Gastrocnemius medialis (tissue), 4 donors: ENCODE results near the gene GCSAM. TPM values are rescaled to one million over a fixed set of nuclear protein-coding genes. Genes with fewer than 3 reads are reported as not detected.

Experiments used
- ATAC-seq, 2 donors: fragments of 150-250 bp; one replicate each; pipeline ENCODE4 v1.9.1; 2016
- DNase-seq, 2 donors: peaks; one replicate each; pipeline ENCODE4 v3.0.0-alpha.2; 2019
- H3K27ac ChIP-seq, 4 donors: fragments of 200-600 bp; sonication (generic); 1 replicate in 1 of 4; 2 replicates in 3 of 4; pipeline ENCODE4 v1.5.1; 2016 to 2018; ENCODE audit warnings: mild to moderate bottlenecking in 2 of 4, moderate library complexity in 1 of 4
- H3K27me3 ChIP-seq, 3 donors: fragments of 200-600 bp; sonication (generic) in 2 of 3; 1 replicate in 1 of 3; 2 replicates in 2 of 3; pipeline versions ENCODE4 v1.5.1 to v1.6.0; 2016 to 2019; ENCODE audit warnings: mild to moderate bottlenecking in 1 of 3, moderate library complexity in 1 of 3
- H3K36me3 ChIP-seq, 2 donors: fragments of 200-600 bp; sonication (generic) in 1 of 2; one replicate each; pipeline ENCODE4 v1.5.1; 2017 to 2018
- H3K4me1 ChIP-seq, 2 donors: fragments of 200-600 bp; sonication (generic) in 1 of 2; one replicate each; pipeline ENCODE4 v1.5.1; 2016 to 2017; ENCODE audit warnings: mild to moderate bottlenecking in 2 of 2
- H3K4me3 ChIP-seq, 4 donors: fragments of 200-600 bp; sonication (generic) in 3 of 4; 1 replicate in 1 of 4; 2 replicates in 3 of 4; pipeline ENCODE4 v1.5.1; 2016 to 2019; ENCODE audit warnings: mild to moderate bottlenecking in 2 of 4
- H3K9me3 ChIP-seq, 3 donors: fragments of 200-600 bp; sonication (generic) in 2 of 3; 1 replicate in 1 of 3; 2 replicates in 2 of 3; pipeline ENCODE4 v1.5.1; 2016 to 2019
- CTCF ChIP-seq, 5 experiments: fragments of 450-650 bp in 3 of 5; fragments of 200-600 bp in 2 of 5; sonication (generic) in 2 of 5; IDR thresholded peaks in 4 of 5; conservative IDR thresholded peaks in 1 of 5; 1 replicate in 4 of 5; 2 replicates in 1 of 5; pipeline ENCODE4 v1.5.1; 2016 to 2019; ENCODE audit warnings: antibody characterized with exemption in 5 of 5, mild to moderate bottlenecking in 3 of 5, moderate library complexity in 3 of 5
- POLR2A ChIP-seq, 2 donors: fragments of 450-650 bp; IDR thresholded peaks; one replicate each; pipeline ENCODE4 v1.6.1; 2017; ENCODE audit warnings: antibody characterized with exemption in 2 of 2, mild to moderate bottlenecking in 2 of 2, moderate library complexity in 2 of 2
- in situ Hi-C, 4 donors: fragments of 200-750 bp; cut with MboI; loops; one replicate each; pipeline versions ENCODE4 v1.15.0 to v1.8.0; 2017; ENCODE audit warnings: low sequenced_read_pairs in 4 of 4
- intact Hi-C: fragments of 100-400 bp; cut with DNase I; formaldehyde crosslinking; loops from one replicate; pipeline ENCODE4 v1.15.1; 2023; ENCODE audit warnings: low total_unique reads
- total RNA-seq, 4 donors: library from RNA; depleted of rRNA; stranded (reverse); fragments of >200 nt; gene quantifications; one replicate each; pipeline versions ENCODE4 v1.1.0 to v1.2.3, GENCODE V29; 2016

GCSAM gene
- total RNA-seq, 4 donors from 2014 or later, result not detected

GRCh38 chr3:112117841-112118571 is 15.0 kb downstream of the GCSAM start:
- in situ Hi-C loops (loop anchor here in 1 of 4 donors (25.0 kb wide), 1 partner anchor 394 kb away; no protein-coding TSS in a partner anchor), intact Hi-C loops (loop anchor here (10.0 kb wide), 1 partner anchor 417 kb away; no protein-coding TSS in a partner anchor)
- H3K9me3 ChIP-seq, result no peaks in the 10 kb centered on the region
- no peak for TF ChIP-seq POLR2A (IDR thresholded peaks at IDR 0.05)
- TF ChIP-seq CTCF (IDR thresholded peaks at IDR 0.05 in 4 of 5, conservative IDR thresholded peaks at IDR 0.05 in 1 of 5), result no peak
- H3K27me3 ChIP-seq, result no peaks in the 10 kb centered on the region
- no peaks in the 10 kb centered on the region for H3K36me3 ChIP-seq
- no peaks in the 10 kb centered on the region for H3K4me1 ChIP-seq
- H3K27ac ChIP-seq, result no peak overlapping the region
- no peak for ATAC-seq
- DNase-seq, result no peak
- H3K4me3 ChIP-seq, result no peak overlapping the region

- no peaks in the 10 kb centered on the region for H3K4me1 ChIP-seq
- no peaks in the 10 kb centered on the region for H3K27me3 ChIP-seq
- DNase-seq, result no peak
- intact Hi-C loops (loop anchor here (10.0 kb wide), 1 partner anchor 417 kb away; no protein-coding TSS in a partner anchor), in situ Hi-C loops (loop anchor here in 1 of 4 donors (25.0 kb wide), 1 partner anchor 395 kb away; no protein-coding TSS in a partner anchor)
- H3K36me3 ChIP-seq, result no peaks in the 10 kb centered on the region
- H3K27ac ChIP-seq, result no peak overlapping the region
- no peaks in the 10 kb centered on the region for H3K9me3 ChIP-seq
- no peak for ATAC-seq
- TF ChIP-seq POLR2A (IDR thresholded peaks at IDR 0.05), result no peak
- TF ChIP-seq CTCF (IDR thresholded peaks at IDR 0.05 in 4 of 5, conservative IDR thresholded peaks at IDR 0.05 in 1 of 5), result no peak
- H3K4me3 ChIP-seq, result no peak overlapping the region
Measured at GRCh38 chr3:112117415-112117814, 15.6 kb downstream of the GCSAM start.

- no peak for ATAC-seq
- intact Hi-C loops (loop anchor here (10.0 kb wide), 1 partner anchor 418 kb away; no protein-coding TSS in a partner anchor), in situ Hi-C loops (loop anchor here in 1 of 4 donors (25.0 kb wide), 1 partner anchor 396 kb away; no protein-coding TSS in a partner anchor)
- no peaks in the 10 kb centered on the region for H3K27me3 ChIP-seq
- TF ChIP-seq CTCF (IDR thresholded peaks at IDR 0.05 in 4 of 5, conservative IDR thresholded peaks at IDR 0.05 in 1 of 5), result no peak
- no peak for TF ChIP-seq POLR2A (IDR thresholded peaks at IDR 0.05)
- no peak overlapping the region for H3K27ac ChIP-seq
- H3K36me3 ChIP-seq, result no peaks in the 10 kb centered on the region
- H3K4me3 ChIP-seq, result peak overlapping the region in 3 of 4 donors; percentile 24 to 42 (median 24)
- H3K4me1 ChIP-seq, result no peaks in the 10 kb centered on the region
- no peak for DNase-seq
- H3K9me3 ChIP-seq, result no peaks in the 10 kb centered on the region
Measured at GRCh38 chr3:112116748-112117186, 16.3 kb downstream of the GCSAM start.

GRCh38 chr3:112115806-112116383 is 17.2 kb downstream of the GCSAM start:
- Histone ChIP-seq H3K27ac (no peak overlapping the region), H3K36me3 (no peaks in the 10 kb centered on the region), H3K4me3 (no peak overlapping the region), H3K4me1 (no peaks in the 10 kb centered on the region), H3K27me3 (no peaks in the 10 kb centered on the region), H3K9me3 (no peaks in the 10 kb centered on the region)
- TF ChIP-seq CTCF (IDR thresholded peaks at IDR 0.05 in 4 of 5, conservative IDR thresholded peaks at IDR 0.05 in 1 of 5), result no peak
- no peak for TF ChIP-seq POLR2A (IDR thresholded peaks at IDR 0.05)
- in situ Hi-C loops, result loop anchor here in 1 of 4 donors (25.0 kb wide), 1 partner anchor 396 kb away; no protein-coding TSS in a partner anchor
- DNase-seq, result no peak
- intact Hi-C loops, result loop anchor here (10.0 kb wide), 1 partner anchor 419 kb away; no protein-coding TSS in a partner anchor
- ATAC-seq, result no peak
